Measurements from ENCODE around the gene TULP4.
"Not testable (repeated sequence)": the region's sequence is repeated elsewhere in the genome, so short reads cannot be mapped to it uniquely, and the experiment has no call there.

The TULP4 gene

GRCh38 chr6:158292016-158292415 lies 20.2 kb upstream of the TULP4 start:
- no peak overlapping the region for H3K4me3 ChIP-seq (ENCODE audit: low read depth, low read length)
- in situ Hi-C loops (cut with HindIII; ENCODE audit: low sequenced_read_pairs) = no loop called here
- TF ChIP-seq, protein P1, sequence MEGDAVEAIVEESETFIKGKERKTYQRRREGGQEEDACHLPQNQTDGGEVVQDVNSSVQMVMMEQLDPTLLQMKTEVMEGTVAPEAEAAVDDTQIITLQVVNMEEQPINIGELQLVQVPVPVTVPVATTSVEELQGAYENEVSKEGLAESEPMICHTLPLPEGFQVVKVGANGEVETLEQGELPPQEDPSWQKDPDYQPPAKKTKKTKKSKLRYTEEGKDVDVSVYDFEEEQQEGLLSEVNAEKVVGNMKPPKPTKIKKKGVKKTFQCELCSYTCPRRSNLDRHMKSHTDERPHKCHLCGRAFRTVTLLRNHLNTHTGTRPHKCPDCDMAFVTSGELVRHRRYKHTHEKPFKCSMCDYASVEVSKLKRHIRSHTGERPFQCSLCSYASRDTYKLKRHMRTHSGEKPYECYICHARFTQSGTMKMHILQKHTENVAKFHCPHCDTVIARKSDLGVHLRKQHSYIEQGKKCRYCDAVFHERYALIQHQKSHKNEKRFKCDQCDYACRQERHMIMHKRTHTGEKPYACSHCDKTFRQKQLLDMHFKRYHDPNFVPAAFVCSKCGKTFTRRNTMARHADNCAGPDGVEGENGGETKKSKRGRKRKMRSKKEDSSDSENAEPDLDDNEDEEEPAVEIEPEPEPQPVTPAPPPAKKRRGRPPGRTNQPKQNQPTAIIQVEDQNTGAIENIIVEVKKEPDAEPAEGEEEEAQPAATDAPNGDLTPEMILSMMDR (IDR thresholded peaks at IDR 0.05; ENCODE audit: low read depth, low read length, missing control alignments) = no peak
- no peak for DNase-seq (ENCODE audit: low read depth)

- in situ Hi-C loops (cut with HindIII; ENCODE audit: low sequenced_read_pairs) = no loop called here
- DNase-seq (ENCODE audit: low read depth) = no peak
- H3K4me3 ChIP-seq (ENCODE audit: low read depth, low read length) = no peak overlapping the region
- TF ChIP-seq, protein P1 (IDR thresholded peaks at IDR 0.05; ENCODE audit: low read depth, low read length, missing control alignments) = no peak
Observed at GRCh38 chr6:158293122-158293521, 19.1 kb upstream of the TULP4 start.

- H3K4me3 ChIP-seq (ENCODE audit: low read depth, low read length); in situ Hi-C loops (cut with HindIII; ENCODE audit: low sequenced_read_pairs); DNase-seq (ENCODE audit: low read depth): not testable (repeated sequence)
Observed at GRCh38 chr6:158295976-158296853, 16.1 kb upstream of the TULP4 start.

GRCh38 chr6:158296854-158297324 lies 15.4 kb upstream of the TULP4 start:
- DNase-seq (ENCODE audit: low read depth); H3K4me3 ChIP-seq (ENCODE audit: low read depth, low read length); in situ Hi-C loops (cut with HindIII; ENCODE audit: low sequenced_read_pairs): not testable (repeated sequence)

GRCh38 chr6:158297657-158298056 lies 14.6 kb upstream of the TULP4 start:
- DNase-seq (ENCODE audit: low read depth); H3K4me3 ChIP-seq (ENCODE audit: low read depth, low read length); in situ Hi-C loops (cut with HindIII; ENCODE audit: low sequenced_read_pairs): not testable (repeated sequence)

DNA sequence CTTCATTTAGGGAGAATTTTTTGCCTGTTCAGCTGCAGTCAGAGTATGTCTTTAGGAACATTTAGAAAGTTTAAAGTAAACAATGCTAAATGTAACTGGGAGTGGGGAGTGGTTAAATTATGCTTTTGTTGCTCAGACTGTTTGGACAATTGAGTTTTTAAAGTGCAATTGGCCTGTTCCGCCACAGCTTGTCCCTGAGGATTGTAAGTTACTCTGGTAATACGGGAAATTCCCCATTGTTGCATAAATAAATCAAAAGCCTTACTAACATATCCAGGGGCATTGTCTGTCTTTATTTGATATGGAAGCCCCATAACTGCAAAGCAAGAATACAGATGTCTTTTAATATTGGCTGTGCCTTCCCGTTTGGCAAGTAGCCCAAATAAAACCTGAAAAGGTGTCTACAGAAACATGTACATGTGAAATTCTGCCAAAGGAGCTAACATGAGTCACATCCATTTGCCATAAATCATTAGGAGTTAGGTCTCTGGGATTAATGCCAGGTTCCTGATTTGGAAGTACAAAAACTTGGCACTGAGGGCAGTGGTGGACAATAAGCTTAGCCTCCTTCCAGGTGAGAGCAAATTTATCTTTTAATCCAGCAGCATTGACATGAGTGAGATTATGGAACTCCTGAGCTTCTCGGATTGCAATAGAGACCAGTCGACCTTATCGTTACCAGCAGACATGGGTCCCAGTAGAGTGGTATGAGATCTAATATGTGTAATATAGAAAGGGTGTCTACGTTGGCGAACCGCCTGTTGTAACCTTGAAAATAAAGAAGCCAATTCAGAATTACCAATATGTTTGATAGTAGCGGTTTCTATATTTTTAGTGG lies 11.7 kb upstream of the TULP4 start:
- in situ Hi-C loops (cut with HindIII; ENCODE audit: low sequenced_read_pairs) = not testable (repeated sequence)

DNA sequence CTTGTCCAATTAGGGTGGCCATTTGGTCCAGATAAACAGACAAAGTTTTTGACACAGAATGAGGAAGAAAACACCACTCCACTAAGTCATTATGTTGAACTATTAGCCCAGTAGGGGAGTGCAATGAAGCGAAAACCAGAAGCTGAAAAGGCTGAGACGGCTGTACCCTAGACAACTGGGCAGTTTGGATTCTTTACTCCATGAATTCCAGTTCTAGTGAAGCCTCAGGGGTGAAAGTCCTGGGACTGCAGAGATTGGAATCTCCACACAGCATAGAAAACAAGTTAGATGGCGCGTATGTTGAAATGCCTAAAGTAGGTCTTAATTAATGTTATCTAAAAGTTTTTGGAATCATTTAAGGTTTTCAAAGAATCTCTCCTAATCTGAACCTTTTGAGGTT lies 10.7 kb upstream of the TULP4 start:
- in situ Hi-C loops (cut with HindIII; ENCODE audit: low sequenced_read_pairs); DNase-seq (ENCODE audit: low read depth); H3K4me3 ChIP-seq (ENCODE audit: low read depth, low read length): not testable (repeated sequence)

More for the DNA sequence above, 11.7 kb upstream of the TULP4 start:
- not testable (repeated sequence) for H3K4me3 ChIP-seq (ENCODE audit: low read depth, low read length)
- peak; percentile 68 for DNase-seq (ENCODE audit: low read depth)

DNA sequence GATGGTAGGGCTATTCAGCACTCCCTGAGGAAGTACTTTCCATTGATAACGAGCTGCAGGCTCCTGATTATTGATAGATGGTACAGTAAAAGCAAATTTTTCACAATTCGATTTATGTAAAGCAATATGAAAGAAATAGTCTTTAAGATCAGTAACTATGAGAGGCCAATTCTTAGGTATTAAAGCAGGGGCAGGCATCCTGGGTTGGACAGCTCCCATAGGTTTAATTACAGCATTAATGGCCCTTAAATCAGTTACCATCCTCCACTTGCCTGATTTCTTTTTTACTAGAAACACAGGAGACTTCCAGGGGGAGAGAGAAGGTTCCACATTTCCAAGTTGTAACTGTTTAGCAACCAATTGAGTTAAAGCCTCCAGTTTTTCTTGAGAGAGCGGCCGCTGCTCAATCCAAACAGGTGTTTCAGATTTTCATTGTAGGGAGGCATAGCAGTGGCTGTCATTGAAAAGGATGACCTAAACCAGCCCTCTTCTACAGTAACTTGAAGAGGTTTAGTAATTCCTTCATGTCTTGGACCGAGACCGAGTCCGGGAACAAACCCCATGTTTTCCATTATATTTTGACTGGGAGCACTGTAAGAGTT lies 10.0 kb upstream of the TULP4 start:
- H3K4me3 ChIP-seq (ENCODE audit: low read depth, low read length); DNase-seq (ENCODE audit: low read depth); in situ Hi-C loops (cut with HindIII; ENCODE audit: low sequenced_read_pairs): not testable (repeated sequence)

DNA sequence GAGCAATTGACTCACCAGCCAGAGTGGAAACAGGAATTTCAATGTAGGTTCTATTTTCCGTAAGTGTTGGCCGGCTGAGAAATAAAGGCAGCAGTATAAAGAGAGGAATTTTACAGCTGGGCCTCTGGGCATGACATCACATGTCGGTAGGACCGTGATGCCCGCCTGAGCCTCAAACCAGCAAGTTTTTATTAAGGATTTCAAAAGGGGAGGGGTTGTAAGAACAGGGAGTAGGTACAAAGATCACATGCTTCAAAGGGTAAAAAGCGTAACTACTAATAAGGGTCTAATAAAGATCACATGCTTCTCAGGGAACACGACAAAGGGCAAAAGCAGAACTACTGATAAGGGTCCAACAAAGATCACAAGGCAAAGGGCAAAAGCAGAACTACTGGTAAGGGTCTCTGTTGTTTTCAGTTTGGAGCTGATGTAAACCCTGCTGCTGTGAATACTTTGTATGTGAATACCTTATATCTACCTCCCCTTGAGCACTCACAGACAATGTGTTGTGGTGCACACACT lies 9.0 kb upstream of the TULP4 start:
- no peak overlapping the region for H3K4me3 ChIP-seq (ENCODE audit: low read depth, low read length)
- TF ChIP-seq, protein P1 (IDR thresholded peaks at IDR 0.05; ENCODE audit: low read depth, low read length, missing control alignments) = no peak
- in situ Hi-C loops (cut with HindIII; ENCODE audit: low sequenced_read_pairs) = no loop called here
- no peak for DNase-seq (ENCODE audit: low read depth)

All from astrocyte of the cerebellum (primary cell).